ENCODE measurements around the gene ABHD2. TPM values are rescaled to one million over a fixed set of nuclear protein-coding genes. Genes with fewer than 3 reads are reported as not detected.

ABHD2 gene
- total RNA-seq, 1 experiment from 2014 or later = 52.4 TPM

DNA sequence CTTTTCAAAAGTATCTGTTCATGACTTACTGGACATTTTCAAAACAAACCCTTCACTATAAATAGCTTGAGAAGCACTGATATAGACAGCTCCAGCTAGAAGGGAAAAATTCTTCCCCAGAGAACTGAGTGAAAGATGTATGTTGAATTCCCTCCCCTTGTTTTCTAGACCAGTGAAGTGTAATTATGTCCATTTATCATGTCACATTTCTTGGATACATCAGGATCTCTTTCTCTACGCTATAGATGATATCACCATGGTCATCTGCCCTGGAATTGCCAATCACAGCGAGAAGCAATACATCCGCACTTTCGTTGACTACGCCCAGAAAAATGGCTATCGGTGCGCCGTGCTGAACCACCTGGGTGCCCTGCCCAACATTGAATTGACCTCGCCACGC lies 66.9 kb downstream of the ABHD2 start:
- ChIA-PET CTCF (no interaction called here), POLR2A (ENCODE audit: low non-redundant PET) (no interaction called here)
- Histone ChIP-seq H3K9me3 (ENCODE audit: low read depth, low read length, poor library complexity, severe bottlenecking) (no peaks in the 10 kb centered on the region), H3K36me3 (ENCODE audit: insufficient read depth, low read length, poor library complexity, severe bottlenecking) (peaks cover 12% of the 10 kb centered on the region), H3K4me3 (ENCODE audit: low read depth, low read length, poor library complexity, severe bottlenecking) (no peak overlapping the region), H3K27me3 (replicated peaks; ENCODE audit: insufficient read depth, low read depth, low read length, poor library complexity) (no peaks in the 10 kb centered on the region), H3K4me1 (ENCODE audit: insufficient read depth, low read length, poor library complexity, severe bottlenecking) (peaks cover 9% of the 10 kb centered on the region), H3K27ac (ENCODE audit: low read depth, low read length, poor library complexity, severe bottlenecking) (no peak overlapping the region)
- BruUV-seq (replicated peaks) = no TSS peak
- intact Hi-C loops (cut with micrococcal nuclease; ENCODE audit: unreplicated experiment) = no loop called here
- TF ChIP-seq, protein P1, sequence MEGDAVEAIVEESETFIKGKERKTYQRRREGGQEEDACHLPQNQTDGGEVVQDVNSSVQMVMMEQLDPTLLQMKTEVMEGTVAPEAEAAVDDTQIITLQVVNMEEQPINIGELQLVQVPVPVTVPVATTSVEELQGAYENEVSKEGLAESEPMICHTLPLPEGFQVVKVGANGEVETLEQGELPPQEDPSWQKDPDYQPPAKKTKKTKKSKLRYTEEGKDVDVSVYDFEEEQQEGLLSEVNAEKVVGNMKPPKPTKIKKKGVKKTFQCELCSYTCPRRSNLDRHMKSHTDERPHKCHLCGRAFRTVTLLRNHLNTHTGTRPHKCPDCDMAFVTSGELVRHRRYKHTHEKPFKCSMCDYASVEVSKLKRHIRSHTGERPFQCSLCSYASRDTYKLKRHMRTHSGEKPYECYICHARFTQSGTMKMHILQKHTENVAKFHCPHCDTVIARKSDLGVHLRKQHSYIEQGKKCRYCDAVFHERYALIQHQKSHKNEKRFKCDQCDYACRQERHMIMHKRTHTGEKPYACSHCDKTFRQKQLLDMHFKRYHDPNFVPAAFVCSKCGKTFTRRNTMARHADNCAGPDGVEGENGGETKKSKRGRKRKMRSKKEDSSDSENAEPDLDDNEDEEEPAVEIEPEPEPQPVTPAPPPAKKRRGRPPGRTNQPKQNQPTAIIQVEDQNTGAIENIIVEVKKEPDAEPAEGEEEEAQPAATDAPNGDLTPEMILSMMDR (conservative IDR thresholded peaks at IDR 0.05; ENCODE audit: low read depth, low read length) = no peak
- TF ChIP-seq EZH2 (IDR thresholded peaks at IDR 0.05; ENCODE audit: borderline replicate concordance, low read depth, low read length, poor library complexity, severe bottlenecking) = no peak
- DNase-seq (ENCODE audit: low spot score) = no peak

DNA sequence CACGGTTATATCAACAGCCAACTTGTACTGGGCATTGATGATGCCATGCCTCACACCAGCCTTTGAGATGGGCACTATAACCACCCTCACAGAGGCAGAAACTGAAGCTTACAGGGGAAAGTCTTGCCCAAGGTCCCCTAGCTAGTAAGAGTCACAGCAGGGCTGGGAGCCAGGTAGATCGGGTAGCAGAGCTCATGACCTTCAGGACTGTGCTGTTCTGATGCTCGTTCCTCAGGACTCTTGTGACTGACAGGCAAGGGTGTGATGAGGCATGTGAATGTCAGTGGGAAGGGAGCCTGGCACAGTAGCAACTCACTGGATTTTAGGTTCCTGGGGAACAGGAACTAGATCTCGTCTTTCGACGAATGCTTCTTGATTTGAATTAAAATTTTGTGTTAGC lies 67.4 kb downstream of the ABHD2 start:
- H3K27me3 ChIP-seq (replicated peaks; ENCODE audit: insufficient read depth, low read depth, low read length, poor library complexity) = no peaks in the 10 kb centered on the region
- H3K4me3 ChIP-seq (ENCODE audit: low read depth, low read length, poor library complexity, severe bottlenecking) = no peak overlapping the region
- no peak for TF ChIP-seq EZH2 (IDR thresholded peaks at IDR 0.05; ENCODE audit: borderline replicate concordance, low read depth, low read length, poor library complexity, severe bottlenecking)
- TF ChIP-seq, protein P1 (conservative IDR thresholded peaks at IDR 0.05; ENCODE audit: low read depth, low read length) = no peak
- peaks cover 12% of the 10 kb centered on the region for H3K36me3 ChIP-seq (ENCODE audit: insufficient read depth, low read length, poor library complexity, severe bottlenecking)
- no peak for DNase-seq (ENCODE audit: low spot score)
- ChIA-PET CTCF (no interaction called here), POLR2A (ENCODE audit: low non-redundant PET) (no interaction called here)
- intact Hi-C loops (cut with micrococcal nuclease; ENCODE audit: unreplicated experiment) = no loop called here
- H3K27ac ChIP-seq (ENCODE audit: low read depth, low read length, poor library complexity, severe bottlenecking) = no peak overlapping the region
- H3K4me1 ChIP-seq (ENCODE audit: insufficient read depth, low read length, poor library complexity, severe bottlenecking) = peaks cover 4% of the 10 kb centered on the region
- no TSS peak for BruUV-seq (replicated peaks)
- no peaks in the 10 kb centered on the region for H3K9me3 ChIP-seq (ENCODE audit: low read depth, low read length, poor library complexity, severe bottlenecking)

DNA sequence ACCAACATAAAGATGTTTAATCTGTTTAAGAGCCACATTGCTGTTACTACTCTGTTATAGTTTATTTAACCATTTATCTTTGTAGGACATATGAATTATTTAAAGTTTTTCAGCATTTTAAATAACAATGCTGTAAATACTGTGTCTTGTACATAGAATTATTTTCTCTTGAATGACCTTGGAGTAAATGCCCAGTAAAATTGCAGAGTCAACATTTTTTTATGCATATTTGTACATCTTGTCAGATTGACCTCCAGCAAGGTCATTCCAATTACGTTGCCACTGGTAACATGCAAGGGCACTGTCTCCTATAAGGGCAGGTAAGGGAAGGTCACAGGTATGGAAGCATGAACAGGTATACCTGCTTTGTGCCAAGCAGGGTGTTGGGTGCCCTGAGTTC lies 68.8 kb downstream of the ABHD2 start:
- intact Hi-C loops (cut with micrococcal nuclease; ENCODE audit: unreplicated experiment) = no loop called here
- no peaks in the 10 kb centered on the region for H3K27me3 ChIP-seq (replicated peaks; ENCODE audit: insufficient read depth, low read depth, low read length, poor library complexity)
- H3K4me1 ChIP-seq (ENCODE audit: insufficient read depth, low read length, poor library complexity, severe bottlenecking) = peaks cover under 1% of the 10 kb centered on the region
- ChIA-PET CTCF (no interaction called here), POLR2A (ENCODE audit: low non-redundant PET) (no interaction called here)
- no peak for TF ChIP-seq EZH2 (IDR thresholded peaks at IDR 0.05; ENCODE audit: borderline replicate concordance, low read depth, low read length, poor library complexity, severe bottlenecking)
- TF ChIP-seq, protein P1 (conservative IDR thresholded peaks at IDR 0.05; ENCODE audit: low read depth, low read length) = no peak
- no peak overlapping the region for H3K4me3 ChIP-seq (ENCODE audit: low read depth, low read length, poor library complexity, severe bottlenecking)
- no peaks in the 10 kb centered on the region for H3K9me3 ChIP-seq (ENCODE audit: low read depth, low read length, poor library complexity, severe bottlenecking)
- BruUV-seq (replicated peaks) = no TSS peak
- H3K36me3 ChIP-seq (ENCODE audit: insufficient read depth, low read length, poor library complexity, severe bottlenecking) = peaks cover 12% of the 10 kb centered on the region
- DNase-seq (ENCODE audit: low spot score) = no peak
- no peak overlapping the region for H3K27ac ChIP-seq (ENCODE audit: low read depth, low read length, poor library complexity, severe bottlenecking)
